Adrenal gland (tissue), 12 donors: ENCODE measurements around the gene DOCK8. TPM values are rescaled to one million over a fixed set of nuclear protein-coding genes. Genes with fewer than 3 reads are reported as not detected.

Experiments
- DNase-seq, 7 donors: peaks; one replicate each; pipeline ENCODE4 v3.0.0-alpha.2; 2019 to 2020
- H3K27ac ChIP-seq, 5 donors: fragments of 200-600 bp; sonication (generic) in 4 of 5; 1 replicate in 3 of 5; 2 replicates in 2 of 5; pipeline versions ENCODE4 v1.5.1 to v1.8.0; 2016 to 2020; ENCODE audit warnings: mild to moderate bottlenecking in 1 of 5
- H3K27me3 ChIP-seq: fragments of 200-600 bp; 2 replicates; pipeline ENCODE4 v1.8.0; 2021
- H3K36me3 ChIP-seq, 2 donors: fragments of 200-600 bp; replicated peaks in 1 of 2; 1 replicate in 1 of 2; 2 replicates in 1 of 2; pipeline versions ENCODE4 v1.5.1 to v1.8.0; 2018 to 2022
- H3K4me1 ChIP-seq, 2 donors: fragments of 200-600 bp; replicated peaks in 1 of 2; 1 replicate in 1 of 2; 2 replicates in 1 of 2; pipeline versions ENCODE4 v1.5.1 to v1.8.0; 2018 to 2021
- H3K4me3 ChIP-seq, 4 donors: fragments of 200-600 bp; sonication (generic) in 3 of 4; one replicate each; pipeline ENCODE4 v1.5.1; 2016 to 2018
- H3K9me3 ChIP-seq, 3 donors: fragments of 200-600 bp; sonication (generic) in 1 of 3; replicated peaks in 1 of 3; 1 replicate in 2 of 3; 2 replicates in 1 of 3; pipeline versions ENCODE4 v1.5.1 to v1.8.0; 2016 to 2021
- POLR2A ChIP-seq, 2 donors: fragments of 450-650 bp; IDR thresholded peaks; one replicate each; pipeline ENCODE4 v1.6.1; 2017; ENCODE audit warnings: antibody characterized with exemption in 2 of 2, mild to moderate bottlenecking in 2 of 2, moderate library complexity in 1 of 2
- WGBS, 4 donors: extraction: QIAGEN DNeasy Blood & Tissue Kit in 2 of 4; methylation state at CpG; one replicate each; pipeline versions ENCODE4 v1.1.5 to v1.1.7; 2013 to 2017; 5-methylcytosine and 5-hydroxymethylcytosine counted together
- intact Hi-C, 2 donors: fragments of 100-400 bp; cut with DNase I; formaldehyde crosslinking; loops; one replicate each; pipeline versions ENCODE4 v1.14.1 to v1.15.0; 2022 to 2023
- polyA plus RNA-seq, 3 donors: library from polyadenylated mRNA; stranded (reverse); fragments of 200-250 nt in 2 of 3; fragments of 350-450 nt in 1 of 3; fragmentation: Illumina TruSeq in 1 of 3; extraction: RNeasy Lipid Tissue Mini Kit (QIAGEN cat#74804) in 1 of 3; gene quantifications; one replicate each; pipeline ENCODE4 v1.2.3, GENCODE V29; 2013 to 2014
- total RNA-seq, 9 donors: library from RNA; depleted of rRNA in 4 of 9; stranded (reverse); fragments of >200 nt in 4 of 9; fragments of 120-200 nt in 1 of 9; fragmentation: NEBNext Ultra II Directional in 1 of 9; extraction: Animal tissue kit (Norgen Biotek cat#: 25700) in 1 of 9; gene quantifications; one replicate each; pipeline versions ENCODE4 v1.1.0 to v1.2.4, GENCODE V29; 2013 to 2023
- TF ChIP-seq, protein P1 (sequence below), 6 experiments: fragments of 450-650 bp in 4 of 6; fragments of 200-600 bp in 2 of 6; sonication (generic) in 1 of 6; IDR thresholded peaks; 1 replicate in 5 of 6; 2 replicates in 1 of 6; pipeline versions ENCODE4 v1.5.1 to v1.8.0; 2016 to 2021; ENCODE audit warnings: antibody characterized with exemption in 6 of 6, mild to moderate bottlenecking in 2 of 6, moderate library complexity in 1 of 6
- donor health status: healthy with polysubstance abuse.
- donor health status: Bipolar disorder and iron deficiency.
- donor health status: DM: yes; HTN: yes; CAD: no.
- donor health status: DM: no; HTN: no; CAD: no.
- donor health status: DM: no; HTN: no; CAD: no.
- donor health status: DM: yes; HTN: yes; CAD: no.

DOCK8 gene
- total and polyA plus RNA-seq, 12 donors, result 8.3 to 134 (median 40.5) TPM

DNA sequence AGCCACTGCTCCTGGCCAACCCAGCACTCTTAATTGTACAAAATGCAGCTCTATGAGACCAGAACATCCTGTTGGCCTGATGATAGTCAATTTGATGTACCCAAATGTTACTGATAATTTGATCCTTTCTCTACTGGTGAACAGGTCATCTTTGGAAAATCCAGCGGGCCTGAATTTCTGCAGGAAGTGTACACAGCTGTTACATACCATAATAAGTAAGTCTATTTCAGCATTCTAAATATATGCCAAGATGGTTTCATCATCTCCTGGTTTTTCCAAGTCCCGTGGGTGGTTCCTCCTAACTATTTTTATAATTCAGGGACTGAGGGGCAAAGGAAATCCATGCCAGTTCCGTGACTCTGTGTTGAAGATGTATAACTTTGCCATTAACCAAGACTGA lies 155.4 kb downstream of the DOCK8 start:
- Histone ChIP-seq H3K36me3 (peaks cover 0 to 24% of the 10 kb centered on the region in 2 donors), H3K4me1 (peaks cover 9 to 11% of the 10 kb centered on the region in 2 donors), H3K27ac (no peak overlapping the region), H3K4me3 (no peak overlapping the region), H3K27me3 (no peaks in the 10 kb centered on the region), H3K9me3 (no peaks in the 10 kb centered on the region)
- no peak for TF ChIP-seq POLR2A (IDR thresholded peaks at IDR 0.05)
- TF ChIP-seq, protein P1, sequence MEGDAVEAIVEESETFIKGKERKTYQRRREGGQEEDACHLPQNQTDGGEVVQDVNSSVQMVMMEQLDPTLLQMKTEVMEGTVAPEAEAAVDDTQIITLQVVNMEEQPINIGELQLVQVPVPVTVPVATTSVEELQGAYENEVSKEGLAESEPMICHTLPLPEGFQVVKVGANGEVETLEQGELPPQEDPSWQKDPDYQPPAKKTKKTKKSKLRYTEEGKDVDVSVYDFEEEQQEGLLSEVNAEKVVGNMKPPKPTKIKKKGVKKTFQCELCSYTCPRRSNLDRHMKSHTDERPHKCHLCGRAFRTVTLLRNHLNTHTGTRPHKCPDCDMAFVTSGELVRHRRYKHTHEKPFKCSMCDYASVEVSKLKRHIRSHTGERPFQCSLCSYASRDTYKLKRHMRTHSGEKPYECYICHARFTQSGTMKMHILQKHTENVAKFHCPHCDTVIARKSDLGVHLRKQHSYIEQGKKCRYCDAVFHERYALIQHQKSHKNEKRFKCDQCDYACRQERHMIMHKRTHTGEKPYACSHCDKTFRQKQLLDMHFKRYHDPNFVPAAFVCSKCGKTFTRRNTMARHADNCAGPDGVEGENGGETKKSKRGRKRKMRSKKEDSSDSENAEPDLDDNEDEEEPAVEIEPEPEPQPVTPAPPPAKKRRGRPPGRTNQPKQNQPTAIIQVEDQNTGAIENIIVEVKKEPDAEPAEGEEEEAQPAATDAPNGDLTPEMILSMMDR (IDR thresholded peaks at IDR 0.05), result no peak
- DNase-seq, result peak in 2 of 7 donors; percentile 3 to 29
- 64 to 90% (median 83%) methylated on average over 3 of the region's 3 CpGs for WGBS, 4 donors
- intact Hi-C loops, result no loop called here

DNA sequence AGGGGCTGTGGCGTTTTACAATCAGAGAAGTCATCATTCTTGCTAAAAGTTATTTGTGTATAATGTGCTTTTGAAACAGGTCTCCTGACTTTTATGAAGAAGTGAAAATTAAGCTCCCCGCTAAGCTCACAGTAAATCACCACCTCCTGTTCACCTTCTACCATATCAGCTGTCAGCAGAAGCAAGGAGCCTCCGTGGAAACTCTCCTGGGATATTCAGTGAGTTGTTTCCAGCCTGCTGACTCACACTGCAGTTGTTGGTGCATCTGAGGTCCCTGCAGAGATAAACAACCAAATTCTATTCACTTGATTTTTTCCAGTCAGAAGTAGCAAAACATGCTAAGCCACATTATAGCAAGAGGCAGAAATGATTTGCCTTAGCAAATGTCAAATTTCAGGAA lies 156.7 kb downstream of the DOCK8 start:
- Histone ChIP-seq H3K27ac (peak overlapping the region in 2 of 5 donors; percentile 18 to 57), H3K4me3 (no peak overlapping the region), H3K9me3 (no peaks in the 10 kb centered on the region), H3K27me3 (no peaks in the 10 kb centered on the region), H3K36me3 (peaks cover 0 to 26% of the 10 kb centered on the region in 2 donors), H3K4me1 (peaks cover 9 to 10% of the 10 kb centered on the region in 2 donors)
- intact Hi-C loops, result no loop called here
- DNase-seq, result peak; percentile 30 to 71 (median 66)
- 28 to 47% (median 37%) methylated on average over 3 of the region's 3 CpGs for WGBS, 4 donors
- TF ChIP-seq POLR2A (IDR thresholded peaks at IDR 0.05), result no peak
- TF ChIP-seq, protein P1 (IDR thresholded peaks at IDR 0.05), result no peak

DNA sequence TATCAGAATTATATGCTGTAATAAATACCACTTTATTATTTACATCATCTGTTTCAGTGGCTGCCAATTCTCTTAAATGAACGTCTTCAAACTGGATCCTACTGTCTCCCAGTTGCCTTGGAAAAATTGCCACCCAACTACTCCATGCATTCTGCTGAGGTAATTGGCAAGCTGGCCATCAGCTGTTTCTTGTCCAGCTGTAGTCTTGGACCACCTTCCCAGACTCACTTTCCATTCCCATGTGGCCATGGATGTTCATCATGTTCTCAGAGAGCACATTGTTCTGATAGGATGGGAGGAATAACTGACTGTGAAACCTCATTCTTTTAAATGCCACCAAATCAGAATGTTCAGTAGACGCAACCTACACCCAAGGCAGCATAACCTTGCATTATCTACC lies 157.5 kb downstream of the DOCK8 start:
- Histone ChIP-seq H3K4me1 (peaks cover 9 to 10% of the 10 kb centered on the region in 2 donors), H3K4me3 (no peak overlapping the region), H3K27ac (no peak overlapping the region), H3K36me3 (peaks cover 0 to 34% of the 10 kb centered on the region in 2 donors), H3K9me3 (no peaks in the 10 kb centered on the region), H3K27me3 (no peaks in the 10 kb centered on the region)
- intact Hi-C loops, result no loop called here
- 76 to 84% (median 77%) methylated on average over 2 of the region's 2 CpGs for WGBS, 4 donors
- no peak for TF ChIP-seq POLR2A (IDR thresholded peaks at IDR 0.05)
- TF ChIP-seq, protein P1 (IDR thresholded peaks at IDR 0.05), result no peak
- DNase-seq, result peak in 2 of 7 donors; percentile 7 to 15

DNA sequence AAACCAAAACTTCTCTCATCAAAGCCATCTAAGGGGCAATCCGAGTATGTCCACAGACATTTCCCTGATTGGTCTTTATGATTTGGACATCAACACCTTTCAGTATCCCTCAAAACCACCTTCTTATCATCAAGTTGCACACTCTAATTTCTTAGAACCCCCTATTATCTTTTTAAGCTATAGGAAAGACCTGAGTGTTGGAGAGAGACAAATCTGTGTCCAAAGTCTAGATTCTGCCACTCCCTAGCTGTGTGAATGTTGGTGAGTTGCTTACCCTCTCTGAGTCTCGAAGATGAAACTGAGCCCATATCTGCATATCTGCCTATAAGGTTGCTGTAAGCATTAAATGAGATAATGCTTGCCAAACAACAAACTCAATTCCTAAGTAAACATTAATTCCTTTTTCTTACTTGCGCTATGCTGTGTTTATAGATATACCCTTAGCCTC lies 159.1 kb downstream of the DOCK8 start:
- H3K4me3 ChIP-seq, result no peak overlapping the region
- TF ChIP-seq, protein P1 (IDR thresholded peaks at IDR 0.05), result no peak
- TF ChIP-seq POLR2A (IDR thresholded peaks at IDR 0.05), result no peak
- peaks cover 0 to 28% of the 10 kb centered on the region in 2 donors for H3K36me3 ChIP-seq
- no peak for DNase-seq
- 92 to 99% (median 93%) methylated on average over 3 of the region's 3 CpGs for WGBS, 4 donors
- intact Hi-C loops, result no loop called here
- no peaks in the 10 kb centered on the region for H3K27me3 ChIP-seq
- peaks cover 9 to 10% of the 10 kb centered on the region in 2 donors for H3K4me1 ChIP-seq
- no peaks in the 10 kb centered on the region for H3K9me3 ChIP-seq
- no peak overlapping the region for H3K27ac ChIP-seq
